H1 (cell line): ENCODE data around the gene TMEM145.

ENCODE experiments used
- ATF3 ChIP-seq: IDR thresholded peaks from 2 replicates; pipeline ENCODE4 v1.6.1; 2011; ENCODE audit warnings: low read depth, mild to moderate bottlenecking, low read length; ENCODE audit not compliant: insufficient read depth
- CTCF ChIP-seq, 3 experiments: IDR thresholded peaks; 1 replicate in 2 of 3; 2 replicates in 1 of 3; pipeline versions ENCODE4 v1.5.1 to v1.6.1; 2011; ENCODE audit warnings: low read length in 3 of 3, mild to moderate bottlenecking in 3 of 3, inconsistent platforms in 2 of 3, low read depth in 1 of 3, moderate library complexity in 1 of 3; ENCODE audit not compliant: insufficient read depth in 1 of 3; ENCODE audit errors: control extremely low read depth in 1 of 3
- POLR2A ChIP-seq, 2 experiments: IDR thresholded peaks; 1 replicate in 1 of 2; 2 replicates in 1 of 2; pipeline ENCODE4 v1.6.1; 2011; ENCODE audit warnings: low read depth in 2 of 2, low read length in 2 of 2, mild to moderate bottlenecking in 2 of 2; ENCODE audit errors: control extremely low read depth in 1 of 2
- POLR2AphosphoS5 ChIP-seq: IDR thresholded peaks from 2 replicates; pipeline ENCODE4 v1.6.1; 2011; ENCODE audit warnings: low read depth, low read length
- RBBP5 ChIP-seq: IDR thresholded peaks from 2 replicates; pipeline ENCODE4 v1.7.1; 2012; ENCODE audit warnings: low read depth, mild to moderate bottlenecking, inconsistent platforms, low read length, moderate library complexity, borderline replicate concordance

- TF ChIP-seq POLR2AphosphoS5: no peak
- no peak for TF ChIP-seq POLR2A (IDR thresholded peaks at IDR 0.05; ENCODE audit: control extremely low read depth in 1 of 2, low read depth in 2 of 2, low read length in 2 of 2)
- TF ChIP-seq RBBP5: no peak
- no peak for TF ChIP-seq ATF3
- TF ChIP-seq CTCF (IDR thresholded peaks at IDR 0.05; ENCODE audit: control extremely low read depth in 1 of 3, insufficient read depth in 1 of 3, low read depth in 1 of 3, low read length in 3 of 3): no peak
Observed at GRCh38 chr19:42291435-42291810, 21.7 kb upstream of the TMEM145 start.
